T-helper 2 cell treated with Interferon-gamma antibody and Interleukin-4, amounts not matched to agents 5 μg/mL and 100 μg/mL, for 36 hours (primary cell): Measurements from ENCODE around the gene SLC14A1.

Experiments used
- DNase-seq: peaks from one replicate; pipeline ENCODE4 v3.0.0; 2021; ENCODE audit warnings: low spot score
- H3K27ac Mint-ChIP-seq: one replicate; pipeline ENCODE4 v1.8.0; 2021; ENCODE audit warnings: mild to moderate bottlenecking, mixed read lengths
- H3K27me3 Mint-ChIP-seq: one replicate; pipeline ENCODE4 v1.8.0; 2021; ENCODE audit warnings: low read depth, mixed read lengths
- H3K36me3 Mint-ChIP-seq: one replicate; pipeline ENCODE4 v1.8.0; 2021; ENCODE audit warnings: low read depth, mixed read lengths
- H3K4me1 Mint-ChIP-seq: one replicate; pipeline ENCODE4 v1.8.0; 2021; ENCODE audit warnings: low read depth, mixed read lengths
- H3K4me3 Mint-ChIP-seq: one replicate; pipeline ENCODE4 v1.8.0; 2022; ENCODE audit warnings: mild to moderate bottlenecking, moderate library complexity, mixed read lengths
- H3K9me3 Mint-ChIP-seq: one replicate; pipeline ENCODE4 v1.8.0; 2021; ENCODE audit warnings: mixed read lengths

Gene SLC14A1

DNA sequence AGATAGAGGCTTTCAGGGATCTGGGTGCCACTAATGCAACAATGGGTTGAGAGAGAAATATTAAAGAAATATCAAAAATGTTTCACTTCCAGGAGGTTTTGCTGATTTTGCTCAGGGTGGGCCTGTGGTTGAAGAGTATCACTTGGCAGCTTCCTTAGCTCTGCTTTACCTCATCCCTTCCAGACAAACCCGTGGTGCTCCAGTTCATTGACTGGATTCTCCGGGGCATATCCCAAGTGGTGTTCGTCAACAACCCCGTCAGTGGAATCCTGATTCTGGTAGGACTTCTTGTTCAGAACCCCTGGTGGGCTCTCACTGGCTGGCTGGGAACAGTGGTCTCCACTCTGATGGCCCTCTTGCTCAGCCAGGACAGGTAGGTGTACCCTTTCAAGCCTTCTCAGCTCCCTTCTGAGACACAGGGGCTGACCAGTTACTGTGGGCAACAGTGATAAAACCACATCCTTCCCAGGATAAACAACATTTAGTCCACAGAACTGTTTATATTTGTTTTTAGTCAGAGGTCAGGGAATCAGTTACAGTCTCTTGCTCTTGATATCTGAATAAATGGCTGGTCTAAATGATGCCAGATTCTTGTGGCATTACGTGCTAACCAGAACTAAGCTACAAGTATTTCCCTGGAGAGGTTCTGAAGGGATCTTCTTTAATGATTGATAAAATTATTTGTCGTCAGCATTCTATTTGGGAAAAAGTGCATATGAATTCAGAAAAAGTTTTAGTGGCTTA is 7.0 kb downstream of the SLC14A1 start:
- no peak overlapping the region for H3K27ac Mint-ChIP-seq
- no peaks in the 10 kb centered on the region for H3K9me3 Mint-ChIP-seq
- no peak overlapping the region for H3K4me3 Mint-ChIP-seq
- no peaks in the 10 kb centered on the region for H3K4me1 Mint-ChIP-seq
- no peak for DNase-seq
- no peaks in the 10 kb centered on the region for H3K36me3 Mint-ChIP-seq
- H3K27me3 Mint-ChIP-seq = peaks cover 2% of the 10 kb centered on the region

GRCh38 chr18:45731716-45732115 is 7.7 kb downstream of the SLC14A1 start:
- Mint-ChIP-seq H3K27ac (no peak overlapping the region), H3K27me3 (peaks cover 4% of the 10 kb centered on the region), H3K36me3 (no peaks in the 10 kb centered on the region), H3K9me3 (no peaks in the 10 kb centered on the region), H3K4me3 (no peak overlapping the region), H3K4me1 (no peaks in the 10 kb centered on the region)
- no peak for DNase-seq

- Mint-ChIP-seq H3K36me3 (no peaks in the 10 kb centered on the region), H3K4me3 (no peak overlapping the region), H3K27ac (no peak overlapping the region), H3K27me3 (peaks cover 2% of the 10 kb centered on the region), H3K9me3 (no peaks in the 10 kb centered on the region), H3K4me1 (no peaks in the 10 kb centered on the region)
- DNase-seq = no peak
These were observed 9.6 kb downstream of the SLC14A1 start for GRCh38 chr18:45733535-45733934.

- no peaks in the 10 kb centered on the region for H3K9me3 Mint-ChIP-seq
- DNase-seq = no peak
- H3K27me3 Mint-ChIP-seq = peaks cover 2% of the 10 kb centered on the region
- no peak overlapping the region for H3K4me3 Mint-ChIP-seq
- no peaks in the 10 kb centered on the region for H3K36me3 Mint-ChIP-seq
- no peaks in the 10 kb centered on the region for H3K4me1 Mint-ChIP-seq
- H3K27ac Mint-ChIP-seq = no peak overlapping the region
These were observed 10.5 kb downstream of the SLC14A1 start for GRCh38 chr18:45734505-45734904.

DNA sequence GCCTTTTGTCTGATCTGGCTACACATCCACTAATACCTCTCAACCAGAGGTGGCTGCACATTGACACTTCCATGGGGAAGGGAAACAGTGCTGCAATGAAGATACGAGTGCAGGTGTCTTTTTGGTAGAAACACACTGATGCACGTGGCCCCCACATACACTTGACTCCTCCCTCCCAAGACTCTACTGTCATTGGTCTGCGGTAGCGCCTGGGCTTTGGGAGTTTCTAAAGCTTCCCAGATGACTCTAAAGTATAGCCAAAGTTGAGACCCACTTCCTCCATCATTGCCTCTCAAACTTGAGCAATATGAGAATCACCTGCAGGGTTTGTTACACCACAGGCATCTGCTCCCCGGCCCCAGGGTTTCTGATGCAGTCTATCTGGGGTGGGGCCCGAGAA is 11.0 kb downstream of the SLC14A1 start:
- H3K27me3 Mint-ChIP-seq = peaks cover 2% of the 10 kb centered on the region
- H3K4me3 Mint-ChIP-seq = no peak overlapping the region
- no peaks in the 10 kb centered on the region for H3K4me1 Mint-ChIP-seq
- DNase-seq = no peak
- H3K36me3 Mint-ChIP-seq = no peaks in the 10 kb centered on the region
- no peaks in the 10 kb centered on the region for H3K9me3 Mint-ChIP-seq
- no peak overlapping the region for H3K27ac Mint-ChIP-seq

DNA sequence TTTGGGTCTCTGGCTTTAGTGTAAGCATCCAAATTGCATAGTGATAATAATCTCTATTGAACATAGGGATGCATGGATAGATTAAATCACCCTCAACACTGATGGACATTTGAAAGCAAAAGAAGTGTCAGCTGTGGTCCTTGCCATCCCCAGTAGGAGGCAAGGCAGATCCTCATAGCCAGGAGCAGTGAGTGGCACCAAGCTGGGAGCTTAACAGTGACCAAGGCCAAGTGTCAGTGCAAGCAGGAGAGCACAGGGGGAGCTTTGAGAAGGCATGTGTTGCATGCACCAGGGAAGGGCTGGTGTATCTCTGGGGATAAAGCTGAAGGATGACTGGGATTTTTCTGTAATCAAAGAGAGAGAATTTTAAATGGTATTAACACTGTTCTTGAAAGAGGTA is 14.7 kb downstream of the SLC14A1 start:
- no peak overlapping the region for H3K27ac Mint-ChIP-seq
- H3K27me3 Mint-ChIP-seq = peaks cover 2% of the 10 kb centered on the region
- no peak for DNase-seq
- no peaks in the 10 kb centered on the region for H3K9me3 Mint-ChIP-seq
- no peak overlapping the region for H3K4me3 Mint-ChIP-seq
- no peaks in the 10 kb centered on the region for H3K4me1 Mint-ChIP-seq
- no peaks in the 10 kb centered on the region for H3K36me3 Mint-ChIP-seq

- Mint-ChIP-seq H3K9me3 (no peaks in the 10 kb centered on the region), H3K36me3 (no peaks in the 10 kb centered on the region), H3K27me3 (peaks cover 2% of the 10 kb centered on the region), H3K27ac (no peak overlapping the region), H3K4me1 (no peaks in the 10 kb centered on the region), H3K4me3 (no peak overlapping the region)
- DNase-seq = no peak
These were observed 15.3 kb downstream of the SLC14A1 start for GRCh38 chr18:45739268-45739667.

- no peaks in the 10 kb centered on the region for H3K9me3 Mint-ChIP-seq
- no peak overlapping the region for H3K27ac Mint-ChIP-seq
- no peak for DNase-seq
- H3K4me3 Mint-ChIP-seq = no peak overlapping the region
- no peaks in the 10 kb centered on the region for H3K36me3 Mint-ChIP-seq
- H3K4me1 Mint-ChIP-seq = no peaks in the 10 kb centered on the region
- H3K27me3 Mint-ChIP-seq = peaks cover 2% of the 10 kb centered on the region
These were observed 15.9 kb downstream of the SLC14A1 start for GRCh38 chr18:45739848-45740247.

DNA sequence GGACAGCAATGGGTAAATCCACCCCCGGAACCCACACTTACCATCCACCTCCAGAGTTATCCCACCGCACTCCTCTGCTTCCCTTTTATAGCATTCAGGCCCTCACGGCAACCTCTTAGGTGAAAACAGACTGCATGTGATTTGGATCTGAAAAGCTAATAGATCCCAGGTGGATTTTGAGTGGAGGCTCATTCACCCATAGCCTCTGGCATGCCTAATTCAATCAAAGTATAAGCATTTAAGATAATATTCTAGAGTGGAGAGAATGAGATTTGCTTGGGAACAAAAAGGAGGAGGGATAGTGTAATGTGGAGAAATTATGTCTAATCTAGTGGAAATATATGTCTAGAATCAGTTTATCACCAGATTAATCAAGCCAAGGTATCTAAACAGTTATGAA is 17.1 kb downstream of the SLC14A1 start:
- Mint-ChIP-seq H3K9me3 (no peaks in the 10 kb centered on the region), H3K4me3 (no peak overlapping the region), H3K27ac (no peak overlapping the region), H3K4me1 (no peaks in the 10 kb centered on the region), H3K27me3 (peaks cover 2% of the 10 kb centered on the region), H3K36me3 (no peaks in the 10 kb centered on the region)
- DNase-seq = no peak

DNA sequence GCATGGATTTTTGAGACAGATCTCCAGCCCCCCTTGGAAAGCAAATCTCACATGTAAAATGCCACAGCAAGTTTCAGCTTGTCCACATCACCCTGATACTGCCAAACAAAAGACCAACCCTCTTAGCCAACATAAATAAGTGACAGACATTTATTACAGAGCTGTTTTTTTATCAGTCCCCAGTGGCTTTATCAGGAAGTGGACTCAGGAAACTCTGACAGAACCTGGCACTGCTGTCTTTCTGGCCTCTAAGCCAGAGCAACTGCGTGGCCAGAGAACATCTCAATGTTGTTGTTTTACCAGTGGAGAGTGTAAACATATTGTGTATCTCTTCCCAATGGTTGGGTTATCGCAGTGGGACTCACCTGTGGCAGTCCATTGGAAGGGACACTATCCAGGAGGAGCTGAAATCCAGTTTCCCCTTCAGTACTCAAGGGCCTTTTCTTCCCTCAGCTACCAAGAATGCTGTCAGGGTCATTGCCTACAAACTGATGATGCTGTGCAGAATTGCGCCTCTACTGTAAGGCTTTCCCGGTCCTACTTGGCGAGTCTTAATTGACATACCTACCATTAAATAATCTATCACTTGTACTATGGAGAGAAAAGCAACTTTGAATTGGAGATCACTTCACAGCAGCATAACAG is 22.0 kb downstream of the SLC14A1 start:
- Mint-ChIP-seq H3K4me3 (no peak overlapping the region), H3K27me3 (peaks cover 1% of the 10 kb centered on the region), H3K36me3 (no peaks in the 10 kb centered on the region), H3K9me3 (no peaks in the 10 kb centered on the region), H3K27ac (no peak overlapping the region), H3K4me1 (no peaks in the 10 kb centered on the region)
- no peak for DNase-seq

GRCh38 chr18:45748501-45748900 is 24.5 kb downstream of the SLC14A1 start:
- no peaks in the 10 kb centered on the region for H3K9me3 Mint-ChIP-seq
- no peak overlapping the region for H3K4me3 Mint-ChIP-seq
- H3K36me3 Mint-ChIP-seq = no peaks in the 10 kb centered on the region
- H3K27ac Mint-ChIP-seq = no peak overlapping the region
- DNase-seq = no peak
- peaks cover 1% of the 10 kb centered on the region for H3K27me3 Mint-ChIP-seq
- no peaks in the 10 kb centered on the region for H3K4me1 Mint-ChIP-seq

GRCh38 chr18:45749918-45750689 is 26.1 kb downstream of the SLC14A1 start:
- Mint-ChIP-seq H3K4me1 (no peaks in the 10 kb centered on the region), H3K27me3 (peaks cover 6% of the 10 kb centered on the region), H3K4me3 (no peak overlapping the region), H3K36me3 (no peaks in the 10 kb centered on the region), H3K9me3 (no peaks in the 10 kb centered on the region), H3K27ac (no peak overlapping the region)
- DNase-seq = no peak

DNA sequence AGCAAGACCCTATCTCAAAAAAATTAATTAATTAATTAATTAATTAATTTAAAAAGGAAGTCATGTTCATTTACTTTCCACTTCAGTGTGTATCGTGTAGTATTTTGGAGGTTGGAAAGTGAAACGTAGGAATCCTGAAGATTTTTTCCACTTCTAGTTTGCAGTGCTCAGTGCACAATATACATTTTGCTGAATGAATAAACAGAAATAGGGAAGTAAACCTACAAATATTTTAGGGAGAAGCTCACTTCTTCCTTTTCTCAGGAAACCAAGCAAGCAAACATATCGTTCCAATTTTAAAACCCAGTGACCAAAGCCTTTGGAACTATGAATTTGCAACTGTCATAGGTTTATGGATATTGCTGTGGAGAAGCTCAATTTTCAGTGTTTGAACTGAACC is 27.8 kb downstream of the SLC14A1 start:
- no peak overlapping the region for H3K27ac Mint-ChIP-seq
- no peaks in the 10 kb centered on the region for H3K9me3 Mint-ChIP-seq
- no peaks in the 10 kb centered on the region for H3K36me3 Mint-ChIP-seq
- H3K4me3 Mint-ChIP-seq = no peak overlapping the region
- H3K4me1 Mint-ChIP-seq = no peaks in the 10 kb centered on the region
- no peak for DNase-seq
- peaks cover 8% of the 10 kb centered on the region for H3K27me3 Mint-ChIP-seq

- no peak for DNase-seq
- Mint-ChIP-seq H3K27me3 (peaks cover 8% of the 10 kb centered on the region), H3K9me3 (no peaks in the 10 kb centered on the region), H3K27ac (no peak overlapping the region), H3K36me3 (no peaks in the 10 kb centered on the region), H3K4me3 (no peak overlapping the region), H3K4me1 (no peaks in the 10 kb centered on the region)
These were observed 28.7 kb downstream of the SLC14A1 start for GRCh38 chr18:45752681-45753080.
